CD4-positive, alpha-beta memory T cell (primary cell): ENCODE data around the gene THRA. TPM values are rescaled to one million over a fixed set of nuclear protein-coding genes. Genes with fewer than 3 reads are reported as not detected.

ENCODE experiments used
- CTCF ChIA-PET: fragments of 350-600 bp; sonication (Branson Sonifier 250); formaldehyde crosslinking; loops from one replicate; lab custom pipeline; 2021; ENCODE audit warnings: inconsistent platforms; ENCODE audit not compliant: partially characterized antibody; lab: Charles Lee
- POLR2A ChIA-PET: fragments of 350-600 bp; sonication (Branson Sonifier 250); formaldehyde crosslinking; loops from one replicate; lab custom pipeline; 2021; ENCODE audit not compliant: partially characterized antibody; lab: Charles Lee
- DNase-seq, 5 donors: peaks; one replicate each; pipeline versions ENCODE4 v3.0.0 to v3.0.0-alpha.2; 2020 to 2022; ENCODE audit warnings: mixed read lengths in 1 of 5
- H3K27ac ChIP-seq: one replicate; pipeline ENCODE4 v1.7.0; 2013; ENCODE audit warnings: low read depth, low read length
- H3K27me3 ChIP-seq: 2 replicates; pipeline ENCODE4 v1.7.0; 2013; ENCODE audit warnings: mild to moderate bottlenecking, low read length, moderate library complexity; ENCODE audit not compliant: insufficient read depth
- H3K36me3 ChIP-seq: 2 replicates; pipeline ENCODE4 v1.7.0; 2013; ENCODE audit warnings: mild to moderate bottlenecking, low read length, moderate library complexity; ENCODE audit not compliant: insufficient read depth
- H3K4me1 ChIP-seq: 2 replicates; pipeline ENCODE4 v1.7.0; 2013; ENCODE audit warnings: mild to moderate bottlenecking, low read length, moderate library complexity; ENCODE audit not compliant: insufficient read depth
- H3K4me3 ChIP-seq, 2 donors: one replicate each; pipeline ENCODE4 v1.7.0; 2013; ENCODE audit warnings: low read length in 2 of 2, mild to moderate bottlenecking in 1 of 2
- H3K9me3 ChIP-seq, 2 donors: one replicate each; pipeline ENCODE4 v1.7.0; 2013; ENCODE audit warnings: low read length in 2 of 2, control low read depth in 1 of 2; ENCODE audit not compliant: control insufficient read depth in 1 of 2
- H3K27ac Mint-ChIP-seq, 7 donors: one replicate each; pipeline ENCODE4 v1.8.0; 2020 to 2021; ENCODE audit warnings: mixed read lengths in 7 of 7, mild to moderate bottlenecking in 6 of 7, inconsistent platforms in 3 of 7, moderate library complexity in 3 of 7
- H3K27me3 Mint-ChIP-seq, 2 donors: one replicate each; pipeline ENCODE4 v1.8.0; 2020 to 2021; ENCODE audit warnings: mixed read lengths in 2 of 2
- H3K36me3 Mint-ChIP-seq, 2 donors: one replicate each; pipeline ENCODE4 v1.8.0; 2020 to 2021; ENCODE audit warnings: mixed read lengths in 2 of 2, inconsistent platforms in 1 of 2, mild to moderate bottlenecking in 1 of 2
- H3K4me1 Mint-ChIP-seq, 4 donors: one replicate each; pipeline ENCODE4 v1.8.0; 2020 to 2021; ENCODE audit warnings: mixed read lengths in 4 of 4, mild to moderate bottlenecking in 1 of 4
- H3K4me3 Mint-ChIP-seq, 8 donors: one replicate each; pipeline ENCODE4 v1.8.0; 2020 to 2021; ENCODE audit warnings: mixed read lengths in 8 of 8, mild to moderate bottlenecking in 7 of 8, moderate library complexity in 6 of 8, inconsistent platforms in 3 of 8
- H3K9me3 Mint-ChIP-seq, 8 donors: one replicate each; pipeline ENCODE4 v1.8.0; 2020 to 2021; ENCODE audit warnings: mixed read lengths in 8 of 8, mild to moderate bottlenecking in 5 of 8, inconsistent platforms in 3 of 8, moderate library complexity in 1 of 8
- intact Hi-C: fragments of 100-400 bp; cut with micrococcal nuclease; formaldehyde crosslinking; loops from one replicate; pipeline ENCODE4 v1.15.1; 2023
- polyA plus RNA-seq, 2 donors: library from polyadenylated mRNA; unstranded; fragments of 300-500 nt; fragmentation: Illumina TruSeq; gene quantifications; one replicate each; pipeline ENCODE4 v1.2.3, GENCODE V29; 2021
- total RNA-seq, 2 experiments: library from RNA; stranded (reverse); gene quantifications; one replicate each; pipeline ENCODE4 v1.2.3, GENCODE V29; 2021

THRA gene
- total and polyA plus RNA-seq, 4 experiments from 2014 or later, result 5.8 to 41.3 (median 23.9) TPM

GRCh38 chr17:40106760-40107521 lies 44.2 kb downstream of the THRA start:
- H3K4me1 Mint-ChIP-seq, result peaks cover 78 to 99% (median 88%) of the 10 kb centered on the region in 4 donors
- H3K9me3 ChIP-seq, result no peaks in the 10 kb centered on the region
- no peaks in the 10 kb centered on the region for H3K9me3 Mint-ChIP-seq
- peaks cover 0 to 5% of the 10 kb centered on the region in 2 donors for H3K36me3 Mint-ChIP-seq
- H3K4me1 ChIP-seq, result peaks cover 94% of the 10 kb centered on the region
- H3K27ac ChIP-seq, result peak overlapping the region; percentile 85
- ChIA-PET POLR2A (interaction anchor here (0.6 to 11.1 kb wide), 12 partner anchors 10 to 1582 kb away, joined by 3 to 494 read pairs (median 8); partner anchors contain the start of genes CASC3, EIF1, MED24 and NR1D1), CTCF (interaction anchor here (0.6 to 21.9 kb wide), 5 partner anchors 8 to 113 kb away, joined by 3 to 543 read pairs (median 3); partner anchors contain the start of gene THRA)
- H3K4me3 ChIP-seq, result peak overlapping the region in 1 of 2 donors; percentile 1
- H3K27me3 ChIP-seq, result no peaks in the 10 kb centered on the region
- peak; percentile 47 to 61 (median 54) for DNase-seq
- peak overlapping the region; percentile 97 to 100 (median 98) for H3K27ac Mint-ChIP-seq
- no peaks in the 10 kb centered on the region for H3K27me3 Mint-ChIP-seq
- intact Hi-C loops, result no loop called here
- H3K36me3 ChIP-seq, result no peaks in the 10 kb centered on the region
- peak overlapping the region; percentile 53 to 81 (median 76) for H3K4me3 Mint-ChIP-seq

DNA sequence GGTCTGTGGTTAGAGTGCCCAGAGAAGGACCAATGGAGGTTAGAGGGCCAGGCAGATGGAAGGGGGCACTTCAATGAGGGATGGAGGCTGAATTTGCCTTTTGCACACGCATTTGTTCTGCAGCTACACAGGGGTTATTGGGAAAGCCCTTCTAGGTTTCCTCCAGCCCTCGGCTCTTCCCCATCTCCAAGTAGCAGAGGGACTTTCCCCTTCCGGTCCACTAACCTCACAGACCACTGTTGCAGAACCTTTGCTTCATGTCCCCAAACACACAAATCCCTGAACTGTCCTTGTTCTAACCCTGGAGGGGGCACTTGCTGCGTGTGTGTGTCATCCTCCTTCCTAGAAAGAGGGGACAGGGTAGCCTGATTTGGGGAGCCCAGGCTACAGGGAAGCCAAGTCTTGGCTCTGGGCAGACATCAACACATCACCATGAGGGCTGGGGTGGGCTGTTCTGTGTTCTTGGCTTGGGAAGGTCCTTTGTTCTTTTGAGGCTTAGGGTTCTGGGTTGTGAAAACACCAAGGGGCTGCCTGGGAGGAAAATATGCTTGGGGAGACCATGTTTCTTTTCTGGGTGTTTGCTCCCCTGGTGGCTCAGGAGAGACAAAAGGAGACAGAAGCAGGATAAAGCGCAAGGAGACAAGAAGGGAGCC lies 44.9 kb downstream of the THRA start:
- Mint-ChIP-seq H3K4me1 (peaks cover 83 to 100% (median 93%) of the 10 kb centered on the region in 4 donors), H3K9me3 (no peaks in the 10 kb centered on the region), H3K27me3 (no peaks in the 10 kb centered on the region), H3K27ac (peak overlapping the region; percentile 97 to 100 (median 98)), H3K36me3 (peaks cover 0 to 5% of the 10 kb centered on the region in 2 donors), H3K4me3 (peak overlapping the region; percentile 56 to 81 (median 76))
- Histone ChIP-seq H3K27ac (peak overlapping the region; percentile 85), H3K27me3 (no peaks in the 10 kb centered on the region), H3K4me1 (peaks cover 100% of the 10 kb centered on the region), H3K9me3 (no peaks in the 10 kb centered on the region), H3K36me3 (no peaks in the 10 kb centered on the region), H3K4me3 (peak overlapping the region in 1 of 2 donors; percentile 1)
- DNase-seq, result peak in 1 of 5 donors; percentile 57
- CTCF ChIA-PET, result interaction anchor here (0.9 to 21.9 kb wide), 4 partner anchors 9 to 61 kb away, joined by 3 to 543 read pairs (median 6); partner anchors contain the start of gene THRA
- intact Hi-C loops, result loop anchor here (1.0 to 2.0 kb wide), 2 partner anchors 8 to 39 kb away; no protein-coding TSS in a partner anchor
- POLR2A ChIA-PET, result interaction anchor here (0.6 to 11.1 kb wide), 10 partner anchors 11 to 1581 kb away, joined by 3 to 494 read pairs (median 8); partner anchors contain the start of genes EIF1, MED24, NR1D1 and THRA

GRCh38 chr17:40108970-40109824 lies 46.4 kb downstream of the THRA start:
- H3K9me3 Mint-ChIP-seq, result no peaks in the 10 kb centered on the region
- CTCF ChIA-PET, result interaction anchor here (0.7 to 21.9 kb wide), 12 partner anchors 10 to 97 kb away, joined by 3 to 543 read pairs (median 6); partner anchors contain the start of genes CASC3, CSF3, MED24 and NR1D1

DNA sequence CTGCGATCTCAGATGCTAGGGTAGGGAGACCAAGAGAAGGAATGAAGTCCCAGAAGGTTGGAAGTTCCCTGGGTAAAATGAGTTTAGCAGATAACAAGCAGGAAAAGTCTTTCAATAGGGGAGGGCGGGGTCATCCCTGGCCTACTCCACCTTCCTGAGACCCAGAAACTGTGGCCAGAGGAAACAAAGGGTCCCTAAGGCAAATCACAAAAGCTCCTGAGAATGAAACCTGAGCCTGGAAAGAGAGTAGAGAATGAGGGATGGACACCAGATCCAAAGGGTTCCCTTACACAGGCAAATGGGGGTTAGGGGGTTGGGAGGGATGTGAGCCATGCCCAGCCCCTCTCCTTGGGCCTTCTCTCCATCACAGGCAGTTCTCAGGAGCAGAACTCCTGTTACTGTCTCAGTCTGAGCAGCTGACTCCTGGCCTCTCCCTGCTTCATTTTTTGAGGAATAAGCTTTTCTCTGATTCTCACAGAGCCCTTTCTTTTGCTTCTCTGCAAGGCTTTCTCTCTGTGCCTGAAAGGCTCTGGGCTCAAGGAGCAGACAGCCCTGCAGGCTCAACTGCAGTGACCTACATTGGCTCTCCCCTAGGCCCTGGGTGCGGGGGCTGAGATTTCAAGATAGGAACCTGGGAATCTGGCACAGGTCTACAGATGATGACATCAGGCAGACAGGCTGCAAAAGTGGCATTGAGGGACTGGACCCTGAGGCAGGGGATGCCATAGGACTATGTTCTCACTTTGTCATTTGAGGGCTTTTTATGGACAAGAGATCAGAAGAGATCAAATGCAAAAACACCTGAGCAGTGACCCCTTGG lies 47.5 kb downstream of the THRA start:
- POLR2A ChIA-PET, result interaction anchor here (0.6 to 11.1 kb wide), 11 partner anchors 13 to 212 kb away, joined by 3 to 494 read pairs (median 10); partner anchors contain the start of genes CASC3, MED24, MSL1 and NR1D1
- peaks cover 0 to 5% of the 10 kb centered on the region in 2 donors for H3K36me3 Mint-ChIP-seq
- no peaks in the 10 kb centered on the region for H3K9me3 Mint-ChIP-seq
- intact Hi-C loops, result no loop called here
- H3K4me3 Mint-ChIP-seq, result peak overlapping the region in 7 of 8 donors; percentile 12 to 88 (median 54)
- Histone ChIP-seq H3K27me3 (no peaks in the 10 kb centered on the region), H3K27ac (peak overlapping the region; percentile 51), H3K36me3 (no peaks in the 10 kb centered on the region), H3K9me3 (no peaks in the 10 kb centered on the region), H3K4me1 (peaks cover 89% of the 10 kb centered on the region), H3K4me3 (no peak overlapping the region)
- peak overlapping the region; percentile 69 to 100 (median 98) for H3K27ac Mint-ChIP-seq
- no peak for DNase-seq
- CTCF ChIA-PET, result interaction anchor here (0.6 to 21.9 kb wide), 18 partner anchors 11 to 156 kb away, joined by 3 to 543 read pairs (median 10); partner anchors contain the start of genes CASC3, CSF3, MED24 and MSL1
- H3K27me3 Mint-ChIP-seq, result no peaks in the 10 kb centered on the region
- H3K4me1 Mint-ChIP-seq, result peaks cover 71 to 87% (median 81%) of the 10 kb centered on the region in 4 donors

More at GRCh38 chr17:40108970-40109824, 46.4 kb downstream of the THRA start:
- Mint-ChIP-seq H3K4me3 (peak overlapping the region in 7 of 8 donors; percentile 35 to 88 (median 49)), H3K36me3 (peaks cover 0 to 5% of the 10 kb centered on the region in 2 donors), H3K27ac (peak overlapping the region; percentile 69 to 100 (median 98)), H3K27me3 (no peaks in the 10 kb centered on the region), H3K4me1 (peaks cover 81 to 97% (median 91%) of the 10 kb centered on the region in 4 donors)
- POLR2A ChIA-PET, result interaction anchor here (1.9 to 11.1 kb wide), 4 partner anchors 13 to 41 kb away, joined by 10 to 494 read pairs (median 149); partner anchors contain the start of genes CASC3, MSL1, NR1D1 and THRA
- Histone ChIP-seq H3K9me3 (no peaks in the 10 kb centered on the region), H3K27ac (peak overlapping the region; percentile 85), H3K4me3 (no peak overlapping the region), H3K4me1 (peaks cover 100% of the 10 kb centered on the region), H3K27me3 (no peaks in the 10 kb centered on the region), H3K36me3 (no peaks in the 10 kb centered on the region)
- intact Hi-C loops, result loop anchor here (1.0 to 2.0 kb wide), 2 partner anchors 10 to 40 kb away; no protein-coding TSS in a partner anchor
- DNase-seq, result no peak

GRCh38 chr17:40111221-40112128 lies 48.7 kb downstream of the THRA start:
- no peaks in the 10 kb centered on the region for H3K9me3 ChIP-seq
- Mint-ChIP-seq H3K27ac (peak overlapping the region; percentile 69 to 100 (median 98)), H3K4me1 (peaks cover 58 to 74% (median 69%) of the 10 kb centered on the region in 4 donors), H3K36me3 (peaks cover 0 to 5% of the 10 kb centered on the region in 2 donors), H3K27me3 (no peaks in the 10 kb centered on the region), H3K4me3 (peak overlapping the region; percentile 45 to 88 (median 79)), H3K9me3 (no peaks in the 10 kb centered on the region)
- ChIA-PET CTCF (interaction anchor here (0.6 to 21.9 kb wide), 31 partner anchors 12 to 1243 kb away, joined by 3 to 543 read pairs (median 10); partner anchors contain the start of genes CASC3, CSF3, MED24 and MSL1), POLR2A (interaction anchor here (0.6 to 11.1 kb wide), 21 partner anchors 8 to 372 kb away, joined by 3 to 494 read pairs (median 4); partner anchors contain the start of genes CASC3, MED24, MSL1 and NR1D1)
- no peaks in the 10 kb centered on the region for H3K27me3 ChIP-seq
- DNase-seq, result peak; percentile 63 to 73 (median 68)
- peak overlapping the region; percentile 51 for H3K27ac ChIP-seq
- intact Hi-C loops, result loop anchor here (1.0 kb wide), 2 partner anchors 36 to 98 kb away; no protein-coding TSS in a partner anchor
- H3K36me3 ChIP-seq, result no peaks in the 10 kb centered on the region
- H3K4me1 ChIP-seq, result peaks cover 77% of the 10 kb centered on the region
- H3K4me3 ChIP-seq, result peak overlapping the region; percentile 6 to 51
